ENCODE results near the gene HIF1A. TPM values are rescaled to one million over a fixed set of nuclear protein-coding genes. Genes with fewer than 3 reads are reported as not detected.

The HIF1A gene
- total and polyA plus RNA-seq, 2 donors (not counting 3 experiments of a cell fraction or from before 2014, with no cell fraction given): 58.3 to 179 TPM

GRCh38 chr14:61672796-61673195, 22.5 kb upstream of the HIF1A start:
- no peak overlapping the region for H3K9ac ChIP-seq (replicated peaks; ENCODE audit: extremely low read depth, insufficient read depth, low read length)
- FAIRE-seq (no peak), DNase-seq (ENCODE audit: low read depth, low spot score) (no peak)
- no peaks in the 10 kb centered on the region for H3K36me3 ChIP-seq (ENCODE audit: control insufficient read depth in 2 of 2, extremely low read depth in 1 of 2, insufficient read depth in 2 of 2, low read length in 2 of 2)
- no peaks in the 10 kb centered on the region for H4K20me1 ChIP-seq (replicated peaks; ENCODE audit: control insufficient read depth, extremely low read depth, insufficient read depth, low read length)
- H2AFZ ChIP-seq (ENCODE audit: low read depth, low read length): peak overlapping the region; percentile 63
- no peaks in the 10 kb centered on the region for H3K27me3 ChIP-seq (ENCODE audit: control insufficient read depth in 2 of 2, insufficient read depth in 2 of 2, low read length in 2 of 2)
- dilution Hi-C loops (cut with MboI; ENCODE audit: extremely low pct_ligation_motif_present, low sequenced_read_pairs) (no loop called here), intact Hi-C loops (cut with micrococcal nuclease) (loop anchor here (1.0 kb wide), 1 partner anchor 23 kb away; the partner anchor contains the start of gene HIF1A)
- H3K27ac ChIP-seq (ENCODE audit: insufficient read depth, low read depth, low read length): no peak overlapping the region
- H3K79me2 ChIP-seq (ENCODE audit: control insufficient read depth, insufficient read depth, low read length): no peaks in the 10 kb centered on the region
- peaks cover 44% of the 10 kb centered on the region for H3K4me1 ChIP-seq (ENCODE audit: control insufficient read depth, extremely low read depth, insufficient read depth, low read length)
- peak overlapping the region; percentile 65 for H3K4me2 ChIP-seq (ENCODE audit: insufficient read depth, low read length)
- H3K4me3 ChIP-seq (replicated peaks in 1 of 3; ENCODE audit: insufficient read depth in 1 of 3, low read depth in 1 of 3, low read length in 3 of 3): no peak overlapping the region
- POLR2A ChIA-PET: interaction anchor here (0.7 kb wide), 1 partner anchor 9 kb away, joined by 6 read pairs; no protein-coding TSS in a partner anchor
- no TSS peak for BruUV-seq (replicated peaks)
- H3K9me1 ChIP-seq (replicated peaks; ENCODE audit: control insufficient read depth, extremely low read depth, insufficient read depth, low read length): no peaks in the 10 kb centered on the region
- TF ChIP-seq EZH2 (IDR thresholded peaks at IDR 0.05; ENCODE audit: borderline replicate concordance, low read depth, low read length, severe bottlenecking): no peak
- TF ChIP-seq CTCF (IDR thresholded peaks at IDR 0.05; ENCODE audit: extremely low read depth in 1 of 2, insufficient read depth in 1 of 2, low read depth in 1 of 2, low read length in 2 of 2): no peak
- TF ChIP-seq MYC (IDR thresholded peaks at IDR 0.05; ENCODE audit: low read depth, low read length): no peak
- TF ChIP-seq GATA2 (IDR thresholded peaks at IDR 0.05; ENCODE audit: insufficient read depth, insufficient read length, low read depth, low read length): no peak
- TF ChIP-seq FOS (IDR thresholded peaks at IDR 0.05; ENCODE audit: borderline replicate concordance, insufficient read depth, low read length): no peak
- TF ChIP-seq JUN (IDR thresholded peaks at IDR 0.05; ENCODE audit: borderline replicate concordance, insufficient read depth, insufficient read length, low read depth): no peak
- TF ChIP-seq POLR2AphosphoS5 (IDR thresholded peaks at IDR 0.05; ENCODE audit: insufficient read depth, low read depth, low read length): no peak
- TF ChIP-seq MAX (IDR thresholded peaks at IDR 0.05; ENCODE audit: insufficient read depth, insufficient read length): no peak
- no peak for TF ChIP-seq POLR2A (IDR thresholded peaks at IDR 0.05; ENCODE audit: low read depth, low read length)
- CTCF ChIA-PET: interaction anchor here (1.0 to 1.2 kb wide), 3 partner anchors 22 to 387 kb away, joined by 3 read pairs; partner anchors contain the start of gene HIF1A
- H3K9me3 ChIP-seq (replicated peaks; ENCODE audit: control insufficient read depth, insufficient read depth, low read length): no peaks in the 10 kb centered on the region
